K562 (cell line): Measurements from ENCODE around the gene USP43. TPM values are rescaled to one million over a fixed set of nuclear protein-coding genes. Genes with fewer than 3 reads are reported as not detected.

ENCODE experiments used
- ATAC-seq: fragments of 200-7000 bp; cut with Tn5 transposase; 3 replicates; pipeline ENCODE4 v1.9.1; 2020; ENCODE audit warnings: moderate library complexity
- BruUV-seq: library from RNA; stranded (reverse); fragments of 400-500 nt; replicated peaks from 2 replicates; lab custom pipeline; 2021; lab: Mats Ljungman, UMichigan
- CTCF ChIA-PET: fragments of 300-600 bp; formaldehyde crosslinking; extraction: SDS; loops from one replicate; lab custom pipeline; 2021; ENCODE audit warnings: low intra/inter-chr PET ratio; lab: Yijun Ruan, JAX
- POLR2A ChIA-PET: fragments of 300-600, 350-650 bp; sonication (Branson Sonifier 250); formaldehyde crosslinking; extraction: SDS; loops from one replicate; lab custom pipeline; 2021; ENCODE audit warnings: antibody characterized with exemption, inconsistent platforms; lab: Yijun Ruan, JAX
- DNase-seq, 4 experiments: peaks; one replicate each; pipeline versions ENCODE4 v3.0.0 to v3.0.0-alpha.2; 2011 to 2018; ENCODE audit warnings: low spot score in 3 of 4, mixed read lengths in 3 of 4; ENCODE audit errors: extremely low read depth in 1 of 4
- FAIRE-seq: peaks from 2 replicates; lab custom pipeline; 2011; peaks lifted over from hg19 to GRCh38; lab: Jason Lieb, UNC
- H2AFZ ChIP-seq: 2 replicates; pipeline ENCODE4 v1.6.0; 2011; ENCODE audit warnings: low read depth, low read length, control low read depth, inconsistent platforms
- H3K27ac ChIP-seq: fragments of 200-600 bp; 3 replicates; pipeline ENCODE4 v1.8.0; 2011; ENCODE audit warnings: low read depth, mild to moderate bottlenecking, control low read depth, inconsistent platforms, low read length, moderate library complexity, mixed read lengths; ENCODE audit errors: extremely low read depth
- H3K27me3 ChIP-seq, 2 experiments: fragments of 300-600 bp in 1 of 2; 2 replicates in 1 of 2; 3 replicates in 1 of 2; pipeline versions ENCODE4 v1.6.0 to v1.8.0; 2011; ENCODE audit warnings: inconsistent platforms in 2 of 2, low read length in 2 of 2, mild to moderate bottlenecking in 1 of 2, mixed read lengths in 1 of 2, moderate library complexity in 1 of 2; ENCODE audit not compliant: control insufficient read depth in 2 of 2, insufficient read depth in 2 of 2
- H3K36me3 ChIP-seq: fragments of 300-600 bp; 3 replicates; pipeline ENCODE4 v1.8.0; 2011; ENCODE audit warnings: mild to moderate bottlenecking, low read length, inconsistent platforms; ENCODE audit not compliant: control insufficient read depth, insufficient read depth
- H3K4me1 ChIP-seq, 2 experiments: fragments of 200-600 bp in 1 of 2; replicated peaks in 1 of 2; 2 replicates in 1 of 2; 3 replicates in 1 of 2; pipeline versions ENCODE4 v1.5.1 to v1.8.0; 2011; ENCODE audit warnings: inconsistent platforms in 2 of 2, low read length in 2 of 2, mild to moderate bottlenecking in 1 of 2, mixed read lengths in 1 of 2, moderate library complexity in 1 of 2; ENCODE audit not compliant: control insufficient read depth in 2 of 2, insufficient read depth in 2 of 2
- H3K4me2 ChIP-seq: 2 replicates; pipeline ENCODE4 v1.6.1; 2011; ENCODE audit warnings: low read length, control low read depth, inconsistent platforms, mixed read lengths; ENCODE audit not compliant: insufficient read depth
- H3K4me3 ChIP-seq: fragments of 200-600 bp; sonication (generic), shearing (Covaris generic); 2 replicates; pipeline ENCODE4 v1.5.1; 2016; ENCODE audit warnings: control low read depth, inconsistent platforms
- H3K79me2 ChIP-seq: fragments of 200-600 bp; 3 replicates; pipeline ENCODE4 v1.8.0; 2011; ENCODE audit warnings: low read length, inconsistent platforms; ENCODE audit not compliant: control insufficient read depth, insufficient read depth
- H3K9ac ChIP-seq, 2 experiments: 2 replicates each; pipeline versions ENCODE4 v1.6.0 to v1.6.1; 2011; ENCODE audit warnings: low read depth in 2 of 2, low read length in 2 of 2, control low read depth in 1 of 2, inconsistent platforms in 1 of 2, mild to moderate bottlenecking in 1 of 2, mixed read lengths in 1 of 2; ENCODE audit not compliant: insufficient read depth in 1 of 2
- H3K9me1 ChIP-seq: one replicate; pipeline ENCODE4 v1.6.0; 2011; ENCODE audit warnings: inconsistent platforms, mild to moderate bottlenecking, low read length, moderate library complexity; ENCODE audit not compliant: control insufficient read depth, insufficient read depth
- H3K9me3 ChIP-seq: replicated peaks from 2 replicates; pipeline ENCODE4 v1.5.1; 2011; ENCODE audit warnings: low read depth, low read length, inconsistent platforms; ENCODE audit not compliant: control insufficient read depth, insufficient read depth
- H4K20me1 ChIP-seq: replicated peaks from 2 replicates; pipeline ENCODE4 v1.6.1; 2011; ENCODE audit warnings: low read length, inconsistent platforms, mixed read lengths; ENCODE audit not compliant: control insufficient read depth, insufficient read depth
- EHMT2 ChIP-seq: fragments of 450-650 bp; IDR thresholded peaks from 2 replicates; pipeline ENCODE4 v1.6.1; 2018; ENCODE audit warnings: antibody characterized with exemption
- EZH2 ChIP-seq: IDR thresholded peaks from 2 replicates; pipeline ENCODE4 v1.6.1; 2012; ENCODE audit warnings: low read depth, mild to moderate bottlenecking, inconsistent platforms, low read length, borderline replicate concordance
- PHF8 ChIP-seq: fragments of 200-600 bp; sonication (generic); IDR thresholded peaks from 2 replicates; pipeline ENCODE4 v1.6.1; 2012; ENCODE audit warnings: mixed run types, mild to moderate bottlenecking, inconsistent platforms, low read length, moderate library complexity, borderline replicate concordance
- SMARCB1 ChIP-seq: IDR thresholded peaks from 2 replicates; pipeline ENCODE4 v1.6.1; 2011; ENCODE audit warnings: improper control_type of control experiment, low read depth; ENCODE audit not compliant: insufficient read length
- SOX6 ChIP-seq: fragments of 450-650 bp; IDR thresholded peaks from 2 replicates; pipeline ENCODE4 v1.6.1; 2014; ENCODE audit warnings: mild to moderate bottlenecking
- SUPT5H ChIP-seq: fragments of 450-650 bp; IDR thresholded peaks from 2 replicates; pipeline ENCODE4 v1.6.1; 2016
- WGBS: fragments of 100-300 bp; shearing (Covaris generic); methylation state at CpG from one replicate; pipeline ENCODE4 v1.1.6; 2016; ENCODE audit warnings: low coverage, mixed read lengths; ENCODE audit not compliant: insufficient coverage; ENCODE audit errors: missing lambda C conversion rate; 5-methylcytosine and 5-hydroxymethylcytosine counted together
- in situ Hi-C: fragments of 300-500 bp; cut with MboI; formaldehyde crosslinking; loops from 4 replicates; pipeline ENCODE4 v1.15.0; 2018; ENCODE audit warnings: inconsistent platforms, mixed read lengths
- intact Hi-C: fragments of 100-400 bp; cut with micrococcal nuclease; formaldehyde crosslinking; loops from 2 replicates; pipeline ENCODE4 v1.14.2; 2022
- polyA plus RNA-seq, 8 experiments: library from polyadenylated mRNA; depleted of rRNA in 4 of 8; stranded (reverse) in 5 of 8; unstranded in 3 of 8; fragments of >200 nt; fragmentation: Nextera tagmentation in 2 of 8; fragmentation: Illumina TruSeq in 1 of 8; extraction: Ambion mirVana in 2 of 8; extraction: Trizol in 1 of 8; gene quantifications; 2 replicates each; pipeline versions ENCODE4 v1.2.1 to v1.2.3, GENCODE V29; 2011 to 2014; ENCODE audit warnings: inconsistent platforms in 1 of 8, missing spikeins in 1 of 8
- total RNA-seq, 7 experiments: library from RNA; depleted of rRNA in 6 of 7; stranded (reverse); fragments of >200 nt in 6 of 7; fragmentation: Illumina TruSeq in 2 of 7; extraction: Trizol in 2 of 7; gene quantifications; 2 replicates each; pipeline versions ENCODE4 v1.2.1 to v1.2.3, GENCODE V29; 2011 to 2021; ENCODE audit warnings: low replicate concordance in 1 of 7
- TF ChIP-seq, protein P1 (sequence below): sonication (generic); IDR thresholded peaks from 2 replicates; pipeline ENCODE4 v1.6.1; 2016

USP43 gene
- total and polyA plus RNA-seq, 9 of the 15 experiments (the other 6 are each of a cell fraction or from before 2014, with no cell fraction given) = 0.01 to 0.18 (median 0.06) TPM; not detected in 1

DNA sequence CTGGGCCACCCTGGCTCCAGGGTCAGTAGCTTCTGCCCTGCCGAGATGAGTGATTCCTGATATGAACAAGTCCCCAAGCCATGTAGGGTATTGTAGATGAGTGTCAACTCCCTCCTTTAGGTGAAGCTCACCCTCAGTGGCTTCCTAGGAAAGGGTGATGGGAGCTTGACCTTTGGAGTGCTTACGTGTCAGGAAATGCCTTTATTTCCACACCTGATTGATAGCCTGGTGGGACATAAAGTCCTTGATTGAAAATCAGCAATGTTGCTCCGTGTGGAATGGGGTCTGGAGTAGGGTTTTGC is 58.4 kb downstream of the USP43 start (continued):
- TF ChIP-seq EZH2 (no peak), PHF8 (no peak)
- TF ChIP-seq, protein P1, sequence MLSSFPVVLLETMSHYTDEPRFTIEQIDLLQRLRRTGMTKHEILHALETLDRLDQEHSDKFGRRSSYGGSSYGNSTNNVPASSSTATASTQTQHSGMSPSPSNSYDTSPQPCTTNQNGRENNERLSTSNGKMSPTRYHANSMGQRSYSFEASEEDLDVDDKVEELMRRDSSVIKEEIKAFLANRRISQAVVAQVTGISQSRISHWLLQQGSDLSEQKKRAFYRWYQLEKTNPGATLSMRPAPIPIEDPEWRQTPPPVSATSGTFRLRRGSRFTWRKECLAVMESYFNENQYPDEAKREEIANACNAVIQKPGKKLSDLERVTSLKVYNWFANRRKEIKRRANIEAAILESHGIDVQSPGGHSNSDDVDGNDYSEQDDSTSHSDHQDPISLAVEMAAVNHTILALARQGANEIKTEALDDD = no peak

- POLR2A ChIA-PET = no interaction called here
- BruUV-seq = no TSS peak
These were observed 60.4 kb downstream of the USP43 start for GRCh38 chr17:9705745-9706144.

More at GRCh38 chr17:9705745-9706144, 60.4 kb downstream of the USP43 start:
- H3K4me2 ChIP-seq = no peak overlapping the region
- peaks cover 0 to 14% of the 10 kb centered on the region in 2 experiments; a peak in 1 of 5 replicates for H3K27me3 ChIP-seq
- FAIRE-seq (no peak), ATAC-seq (no peak), DNase-seq (no peak)
- CTCF ChIA-PET = no interaction called here
- WGBS = 8% methylated on average over 1 of the region's 1 CpG
- H4K20me1 ChIP-seq = no peaks in the 10 kb centered on the region; the same call in 1 of the 2 replicates
- H3K9me1 ChIP-seq = no peaks in the 10 kb centered on the region
- H3K4me1 ChIP-seq = no peaks in the 10 kb centered on the region
- no peak overlapping the region for H2AFZ ChIP-seq
- no peak overlapping the region for H3K27ac ChIP-seq
- H3K9ac ChIP-seq = no peak overlapping the region
- in situ Hi-C loops = no loop called here
- intact Hi-C loops = no loop called here
- no peak overlapping the region for H3K4me3 ChIP-seq
- H3K9me3 ChIP-seq = no peaks in the 10 kb centered on the region
- no peaks in the 10 kb centered on the region for H3K36me3 ChIP-seq
- TF ChIP-seq EHMT2 (no peak), SUPT5H (no peak), SOX6 (no peak), SMARCB1 (no peak)
- no peaks in the 10 kb centered on the region for H3K79me2 ChIP-seq
